ENCODE measurements around the gene NT5DC2. TPM values are rescaled to one million over a fixed set of nuclear protein-coding genes. Genes with fewer than 3 reads are reported as not detected.

The NT5DC2 gene
- total and polyA plus RNA-seq, 4 experiments from 2014 or later = 1.3 to 5.8 (median 5.5) TPM; not detected in 1

- DNase-seq = no peak
- Mint-ChIP-seq H3K36me3 (peaks cover 51 to 74% of the 10 kb centered on the region in 2 donors), H3K27ac (no peak overlapping the region), H3K4me1 (peaks cover 0 to 3% (median 0%) of the 10 kb centered on the region in 4 donors), H3K27me3 (no peaks in the 10 kb centered on the region), H3K4me3 (no peak overlapping the region), H3K9me3 (no peaks in the 10 kb centered on the region)
- no peak overlapping the region for H3K27ac ChIP-seq (ENCODE audit: low read depth, low read length)
- H3K36me3 ChIP-seq (ENCODE audit: insufficient read depth, low read length) = peaks cover 79% of the 10 kb centered on the region
- POLR2A ChIA-PET (ENCODE audit: partially characterized antibody) = no interaction called here
- intact Hi-C loops (cut with micrococcal nuclease) = no loop called here
- no peak overlapping the region for H3K4me3 ChIP-seq (ENCODE audit: low read length in 2 of 2)
- CTCF ChIA-PET (ENCODE audit: partially characterized antibody) = no interaction called here
- no peaks in the 10 kb centered on the region for H3K4me1 ChIP-seq (ENCODE audit: insufficient read depth, low read length)
- H3K27me3 ChIP-seq (ENCODE audit: insufficient read depth, low read length) = no peaks in the 10 kb centered on the region
- no peaks in the 10 kb centered on the region for H3K9me3 ChIP-seq (ENCODE audit: control insufficient read depth in 1 of 2, low read length in 2 of 2)
These were observed 55.9 kb downstream of the NT5DC2 start for GRCh38 chr3:52477796-52478095.

GRCh38 chr3:52477076-52477795 is 56.4 kb downstream of the NT5DC2 start:
- DNase-seq = no peak

More at GRCh38 chr3:52477076-52477795, 56.4 kb downstream of the NT5DC2 start:
- peaks cover 0 to 3% (median 0%) of the 10 kb centered on the region in 4 donors for H3K4me1 Mint-ChIP-seq
- H3K27me3 Mint-ChIP-seq = no peaks in the 10 kb centered on the region
- no peaks in the 10 kb centered on the region for H3K27me3 ChIP-seq (ENCODE audit: insufficient read depth, low read length)
- peak overlapping the region in 1 of 7 donors; percentile 48 for H3K27ac Mint-ChIP-seq
- no peaks in the 10 kb centered on the region for H3K9me3 ChIP-seq (ENCODE audit: control insufficient read depth in 1 of 2, low read length in 2 of 2)
- H3K36me3 Mint-ChIP-seq = peaks cover 47 to 76% of the 10 kb centered on the region in 2 donors
- CTCF ChIA-PET (ENCODE audit: partially characterized antibody) = no interaction called here
- H3K4me3 Mint-ChIP-seq = no peak overlapping the region
- H3K4me1 ChIP-seq (ENCODE audit: insufficient read depth, low read length) = no peaks in the 10 kb centered on the region
- no peak overlapping the region for H3K4me3 ChIP-seq (ENCODE audit: low read length in 2 of 2)
- H3K36me3 ChIP-seq (ENCODE audit: insufficient read depth, low read length) = peaks cover 84% of the 10 kb centered on the region
- POLR2A ChIA-PET (ENCODE audit: partially characterized antibody) = no interaction called here
- intact Hi-C loops (cut with micrococcal nuclease) = no loop called here
- H3K9me3 Mint-ChIP-seq = no peaks in the 10 kb centered on the region
- no peak overlapping the region for H3K27ac ChIP-seq (ENCODE audit: low read depth, low read length)

Other genes with a start within 250 kb of the NT5DC2 start
- gene GLYCTK, start 246.0 kb downstream of the NT5DC2 start, total RNA-seq = 10 to 100 TPM; 29.4 to 35.1 TPM
- 1 to 10 TPM; 4.9 to 9.7 TPM for gene GLYCTK, start 246.0 kb downstream of the NT5DC2 start, polyA plus RNA-seq
- gene DNAH1, start 217.5 kb downstream of the NT5DC2 start, total RNA-seq = 10 to 100 TPM; 45.1 to 49.8 TPM
- 1 to 10 TPM in 1 of 2 donors, under 1 TPM in 1; 0.02 to 1.2 TPM for gene DNAH1, start 217.5 kb downstream of the NT5DC2 start, polyA plus RNA-seq
- gene BAP1, start 123.8 kb downstream of the NT5DC2 start, total RNA-seq = 10 to 100 TPM; 77.2 to 88.8 TPM
- 10 to 100 TPM; 10.0 to 26.9 TPM for gene BAP1, start 123.8 kb downstream of the NT5DC2 start, polyA plus RNA-seq
- 10 to 100 TPM; 13.3 to 15.1 TPM for gene PHF7, start 123.2 kb downstream of the NT5DC2 start, total RNA-seq
- 10 to 100 TPM in 1 of 2 donors, 1 to 10 TPM in 1; 4.6 to 10.2 TPM for gene PHF7, start 123.2 kb downstream of the NT5DC2 start, polyA plus RNA-seq
- gene SEMA3G, start 88.8 kb downstream of the NT5DC2 start, total RNA-seq = under 1 TPM; 0.17 to 0.22 TPM
- under 1 TPM in 1 of 2 donors, not detected in 1; 0.29 TPM for gene SEMA3G, start 88.8 kb downstream of the NT5DC2 start, polyA plus RNA-seq
- gene TNNC1, start 79.8 kb downstream of the NT5DC2 start, total RNA-seq = 1 to 10 TPM; 5.3 to 7.1 TPM
- gene TNNC1, start 79.8 kb downstream of the NT5DC2 start, polyA plus RNA-seq = under 1 TPM in 1 of 2 donors, not detected in 1; 0.92 TPM
- 100 to 1,000 TPM; 189 to 205 TPM for gene NISCH, start 78.3 kb downstream of the NT5DC2 start, total RNA-seq
- gene NISCH, start 78.3 kb downstream of the NT5DC2 start, polyA plus RNA-seq = 10 to 100 TPM; 10.2 to 25.8 TPM
- gene STAB1, start 38.5 kb downstream of the NT5DC2 start, total RNA-seq = 10 to 100 TPM; 11.3 to 13.9 TPM
- not detected for gene STAB1, start 38.5 kb downstream of the NT5DC2 start, polyA plus RNA-seq
- 10 to 100 TPM; 12.1 to 13.2 TPM for gene UQCC5, start 2.7 kb upstream of the NT5DC2 start, total RNA-seq
- gene UQCC5, start 2.7 kb upstream of the NT5DC2 start, polyA plus RNA-seq = 10 to 100 TPM; 26.5 to 27.1 TPM
- gene PBRM1, start 152.1 kb upstream of the NT5DC2 start, total RNA-seq = 10 to 100 TPM; 74.2 to 78.5 TPM
- 10 to 100 TPM; 67.9 to 91.6 TPM for gene PBRM1, start 152.1 kb upstream of the NT5DC2 start, polyA plus RNA-seq
- gene GNL3, start 152.2 kb upstream of the NT5DC2 start, total RNA-seq = 10 to 100 TPM; 80.3 to 88.4 TPM
- gene GNL3, start 152.2 kb upstream of the NT5DC2 start, polyA plus RNA-seq = 10 to 100 TPM; 47.9 to 70.1 TPM
- 10 to 100 TPM; 49.7 to 49.9 TPM for gene GLT8D1, start 171.9 kb upstream of the NT5DC2 start, total RNA-seq
- gene GLT8D1, start 171.9 kb upstream of the NT5DC2 start, polyA plus RNA-seq = 10 to 100 TPM; 61.1 to 68.8 TPM
- gene SPCS1, start 172.2 kb upstream of the NT5DC2 start, total RNA-seq = 10 to 100 TPM; 90.5 to 94.7 TPM
- gene SPCS1, start 172.2 kb upstream of the NT5DC2 start, polyA plus RNA-seq = 100 to 1,000 TPM; 315 to 331 TPM
- 10 to 100 TPM; 26.8 to 27.9 TPM for gene NEK4, start 237.1 kb upstream of the NT5DC2 start, total RNA-seq
- gene NEK4, start 237.1 kb upstream of the NT5DC2 start, polyA plus RNA-seq = 10 to 100 TPM in 1 of 2 donors, 1 to 10 TPM in 1; 7.0 to 12.9 TPM
- not detected for gene ITIH1, start 243.7 kb upstream of the NT5DC2 start, total RNA-seq
- not detected for gene ITIH1, start 243.7 kb upstream of the NT5DC2 start, polyA plus RNA-seq